K562 (cell line): Measurements from ENCODE around the gene WDPCP. TPM values are rescaled to one million over a fixed set of nuclear protein-coding genes. Genes with fewer than 3 reads are reported as not detected.
A peak's percentile ranks its signal among the peaks of the same experiment; 100 is the strongest.

Source experiments
- ARNT ChIP-seq, 2 experiments: fragments of 450-650 bp; IDR thresholded peaks; 2 replicates each; pipeline ENCODE4 v1.6.1; 2016; ENCODE audit warnings: mild to moderate bottlenecking in 1 of 2
- ASH1L ChIP-seq: fragments of 450-650 bp; IDR thresholded peaks from 2 replicates; pipeline ENCODE4 v1.6.1; 2018; ENCODE audit warnings: borderline replicate concordance, mild to moderate bottlenecking, low read depth; ENCODE audit not compliant: partially characterized antibody
- BDP1 ChIP-seq: IDR thresholded peaks from 3 replicates; pipeline ENCODE4 v1.6.1; 2011; ENCODE audit not compliant: insufficient read length, insufficient read depth
- CBX5 ChIP-seq: IDR thresholded peaks from 2 replicates; pipeline ENCODE4 v1.6.1; 2014; ENCODE audit warnings: low read depth, borderline replicate concordance
- E2F3 ChIP-seq: fragments of 250-450 bp; sonication (Bioruptor Pico); IDR thresholded peaks from 2 replicates; pipeline ENCODE4 v1.4.0; 2020; ENCODE audit warnings: mild to moderate bottlenecking
- GABPB1 ChIP-seq: sonication (generic); formaldehyde crosslinking; IDR thresholded peaks from 2 replicates; pipeline ENCODE4 v1.8.0; 2022; ENCODE audit warnings: mild to moderate bottlenecking, missing genetic modification reagents
- HMG20B ChIP-seq: fragments of 250-450 bp; sonication (Bioruptor Pico); IDR thresholded peaks from 2 replicates; pipeline ENCODE4 v1.5.0; 2021; ENCODE audit warnings: mild to moderate bottlenecking
- HMGN3 ChIP-seq: IDR thresholded peaks from 2 replicates; pipeline ENCODE4 v1.6.1; 2011; ENCODE audit warnings: borderline replicate concordance, low read depth, mild to moderate bottlenecking, mixed read lengths, low read length; ENCODE audit not compliant: insufficient read length; ENCODE audit errors: extremely low read depth
- HNRNPK ChIP-seq: fragments of 200-400 bp; formaldehyde crosslinking; IDR thresholded peaks from one replicate; pipeline ENCODE4 v1.6.1; 2018; ENCODE audit warnings: mild to moderate bottlenecking, low read depth, low read length; ENCODE audit not compliant: poor library complexity, severe bottlenecking
- JUND ChIP-seq, 2 experiments: IDR thresholded peaks; 2 replicates in 1 of 2; 3 replicates in 1 of 2; pipeline ENCODE4 v1.6.1; 2011; ENCODE audit warnings: borderline replicate concordance in 2 of 2, low read depth in 2 of 2, low read length in 2 of 2, improper control_type of control experiment in 1 of 2, missing biosample characterization in 1 of 2, missing genetic modification characterization in 1 of 2, missing genetic modification reagents in 1 of 2
- MAFG ChIP-seq: fragments of 450-650 bp; conservative IDR thresholded peaks from 2 replicates; pipeline ENCODE4 v1.6.1; 2016; ENCODE audit warnings: missing genetic modification characterization, missing compliant biosample characterization
- MBD2 ChIP-seq: sonication (generic); IDR thresholded peaks from 2 replicates; pipeline ENCODE4 v1.6.1; 2016; ENCODE audit warnings: low read depth, borderline replicate concordance
- MTA3 ChIP-seq: fragments of 450-650 bp; formaldehyde crosslinking; IDR thresholded peaks from 2 replicates; pipeline ENCODE4 v1.6.1; 2017; ENCODE audit warnings: mild to moderate bottlenecking, borderline replicate concordance
- NR4A1 ChIP-seq, 2 experiments: fragments of 250-450 bp in 1 of 2; fragments of 450-650 bp in 1 of 2; sonication (Bioruptor Pico) in 1 of 2; IDR thresholded peaks; 2 replicates each; pipeline versions ENCODE4 v1.4.0 to v1.6.1; 2016 to 2020; ENCODE audit warnings: mild to moderate bottlenecking in 2 of 2, missing compliant biosample characterization in 1 of 2, missing genetic modification characterization in 1 of 2, moderate library complexity in 1 of 2
- PHTF2 ChIP-seq: fragments of 250-450 bp; sonication (Bioruptor Pico); IDR thresholded peaks from 2 replicates; pipeline ENCODE4 v1.5.0; 2021; ENCODE audit warnings: mild to moderate bottlenecking
- RAD51 ChIP-seq: fragments of 450-650 bp; IDR thresholded peaks from 2 replicates; pipeline ENCODE4 v1.7.1; 2016; ENCODE audit warnings: low read depth, mild to moderate bottlenecking, borderline replicate concordance
- RB1 ChIP-seq: fragments of 450-650 bp; IDR thresholded peaks from 2 replicates; pipeline ENCODE4 v1.6.1; 2017; ENCODE audit warnings: low read depth, mild to moderate bottlenecking
- RBM14 ChIP-seq: fragments of 200-400 bp; formaldehyde crosslinking; IDR thresholded peaks from 2 replicates; pipeline ENCODE4 v1.6.1; 2018; ENCODE audit warnings: low read depth, mild to moderate bottlenecking, low read length, moderate library complexity, borderline replicate concordance; ENCODE audit not compliant: insufficient read depth
- SIRT6 ChIP-seq: IDR thresholded peaks from one replicate; pipeline ENCODE4 v1.6.1; 2012; ENCODE audit warnings: low read depth, mild to moderate bottlenecking, control low read depth, inconsistent platforms, low read length, moderate library complexity
- SRF ChIP-seq, 2 experiments: fragments of 250-450, 450-650 bp in 1 of 2; sonication (Bioruptor Pico) in 1 of 2; sonication (generic) in 1 of 2; formaldehyde crosslinking; IDR thresholded peaks; 2 replicates each; pipeline versions ENCODE4 v1.5.0 to v1.5.1; 2020 to 2022; ENCODE audit warnings: mild to moderate bottlenecking in 1 of 2, missing genetic modification reagents in 1 of 2
- ZBTB34 ChIP-seq: fragments of 250-450 bp; sonication (Bioruptor Pico); IDR thresholded peaks from 2 replicates; pipeline ENCODE4 v1.8.0; 2021; ENCODE audit warnings: mild to moderate bottlenecking, moderate library complexity
- ZNF324 ChIP-seq: fragments of 250-450 bp; sonication (Bioruptor Pico); IDR thresholded peaks from 2 replicates; pipeline ENCODE4 v1.4.0; 2020; ENCODE audit warnings: mild to moderate bottlenecking
- ZNF444 ChIP-seq: fragments of 250-450 bp; sonication (Bioruptor Pico); IDR thresholded peaks from 2 replicates; pipeline ENCODE4 v1.4.0; 2020; ENCODE audit warnings: mild to moderate bottlenecking, moderate library complexity
- ZNF655 ChIP-seq: fragments of 250-450 bp; sonication (Bioruptor Pico); IDR thresholded peaks from 2 replicates; pipeline ENCODE4 v1.5.0; 2021
- polyA plus RNA-seq, 8 experiments: library from polyadenylated mRNA; depleted of rRNA in 4 of 8; stranded (reverse) in 5 of 8; unstranded in 3 of 8; fragments of >200 nt; fragmentation: Nextera tagmentation in 2 of 8; fragmentation: Illumina TruSeq in 1 of 8; extraction: Ambion mirVana in 2 of 8; extraction: Trizol in 1 of 8; gene quantifications; 2 replicates each; pipeline versions ENCODE4 v1.2.1 to v1.2.3, GENCODE V29; 2011 to 2014; ENCODE audit warnings: inconsistent platforms in 1 of 8, missing spikeins in 1 of 8
- total RNA-seq, 7 experiments: library from RNA; depleted of rRNA in 6 of 7; stranded (reverse); fragments of >200 nt in 6 of 7; fragmentation: Illumina TruSeq in 2 of 7; extraction: Trizol in 2 of 7; gene quantifications; 2 replicates each; pipeline versions ENCODE4 v1.2.1 to v1.2.3, GENCODE V29; 2011 to 2021; ENCODE audit warnings: low replicate concordance in 1 of 7
- TF ChIP-seq, protein P1 (sequence below): sonication (generic); formaldehyde crosslinking; IDR thresholded peaks from 2 replicates; pipeline ENCODE4 v1.8.0; 2022; ENCODE audit warnings: mild to moderate bottlenecking, missing genetic modification reagents

The WDPCP gene
- total and polyA plus RNA-seq, 9 of the 15 experiments (the other 6 are each of a cell fraction or from before 2014, with no cell fraction given): 1.4 to 6.4 (median 5.5) TPM

DNA sequence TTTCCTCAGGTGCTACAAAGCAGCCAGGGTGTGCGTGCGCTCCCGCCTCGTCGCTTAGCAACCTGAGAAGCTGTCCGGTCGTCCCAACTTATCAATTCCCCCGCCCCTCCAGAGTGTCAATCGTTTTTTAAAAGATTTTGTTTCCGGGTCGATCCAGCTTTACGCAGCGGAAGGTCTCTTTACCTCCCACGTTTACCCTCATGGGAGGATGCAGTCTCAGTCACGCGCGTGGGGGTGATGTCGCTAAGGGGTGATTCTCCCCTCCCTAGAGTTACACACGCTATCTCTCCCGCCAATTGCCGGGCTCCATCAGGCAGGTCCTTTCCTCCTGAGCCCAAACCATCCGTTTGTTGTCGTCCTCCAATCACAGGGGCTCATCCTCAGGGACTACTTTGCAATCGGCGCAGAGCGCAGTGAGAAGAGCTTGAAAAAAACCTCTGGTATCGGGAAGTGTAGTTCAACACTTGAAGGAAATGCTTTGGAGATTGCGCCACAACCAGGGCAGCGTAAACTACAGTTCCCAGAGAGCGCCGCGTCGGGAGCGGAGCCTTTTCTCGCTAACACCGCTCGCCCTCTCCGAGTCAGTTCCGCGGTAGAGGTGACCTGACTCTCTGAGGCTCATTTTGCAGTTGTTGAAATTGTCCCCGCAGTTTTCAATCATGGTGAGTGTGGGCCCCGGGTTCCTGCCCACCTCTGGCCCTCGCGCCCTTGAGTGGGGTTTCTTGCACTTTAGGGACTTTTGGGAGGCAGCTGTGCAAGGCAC is at the start of gene WDPCP, which contains the start of gene MDH1 (continued):
- peak; percentile 74; the same call in 1 of the 2 replicates for TF ChIP-seq MTA3
- peak; percentile 55; the same call in 1 of the 2 replicates for TF ChIP-seq E2F3 (CRISPR knock-in tag)
- no peak for TF ChIP-seq RAD51
- no peak for TF ChIP-seq RBM14
- TF ChIP-seq ARNT (IDR thresholded peaks at IDR 0.05): peak in 1 of 2 experiments; percentile 88; a peak in 2 of 4 replicates
- no peak for TF ChIP-seq BDP1
- TF ChIP-seq ASH1L: peak; percentile 77
- TF ChIP-seq SIRT6: no peak
- no peak for TF ChIP-seq ZBTB34 (CRISPR knock-in tag)
- TF ChIP-seq ZNF324: no peak
- TF ChIP-seq, protein P1, sequence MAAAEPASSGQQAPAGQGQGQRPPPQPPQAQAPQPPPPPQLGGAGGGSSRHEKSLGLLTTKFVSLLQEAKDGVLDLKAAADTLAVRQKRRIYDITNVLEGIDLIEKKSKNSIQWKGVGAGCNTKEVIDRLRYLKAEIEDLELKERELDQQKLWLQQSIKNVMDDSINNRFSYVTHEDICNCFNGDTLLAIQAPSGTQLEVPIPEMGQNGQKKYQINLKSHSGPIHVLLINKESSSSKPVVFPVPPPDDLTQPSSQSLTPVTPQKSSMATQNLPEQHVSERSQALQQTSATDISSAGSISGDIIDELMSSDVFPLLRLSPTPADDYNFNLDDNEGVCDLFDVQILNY (CRISPR knock-in tag): no peak
- peak; percentile 30; the same call in 1 of the 2 replicates for TF ChIP-seq CBX5
- no peak for TF ChIP-seq PHTF2 (CRISPR knock-in tag)
- TF ChIP-seq RB1: peak; percentile 67
- peak; percentile 13 for TF ChIP-seq JUND (IDR thresholded peaks at IDR 0.05; ENCODE audit: borderline replicate concordance, low read depth, low read length)
- TF ChIP-seq JUND (tag; IDR thresholded peaks at IDR 0.05; ENCODE audit: borderline replicate concordance, low read depth, low read length): peak; percentile 46; the same call in 1 of the 3 replicates
- TF ChIP-seq HMGN3: no peak
- peak; percentile 89 for TF ChIP-seq MBD2
- TF ChIP-seq GABPB1 (CRISPR knock-in tag): peak; percentile 88
- no peak for TF ChIP-seq ZNF444
- no peak for TF ChIP-seq HMG20B
- no peak; a peak in 1 of 4 replicates for TF ChIP-seq SRF (CRISPR knock-in tag; IDR thresholded peaks at IDR 0.05)
- no peak for TF ChIP-seq MAFG (tag)
- no peak for TF ChIP-seq HNRNPK
- no peak for TF ChIP-seq NR4A1 (CRISPR knock-in tag; IDR thresholded peaks at IDR 0.05)
- TF ChIP-seq NR4A1 (tag; IDR thresholded peaks at IDR 0.05): 0 out of 2 replicates have a peak, but pooled peaks have one; percentile 63
- TF ChIP-seq ZNF655 (CRISPR knock-in tag): no peak
